HFFc6 (cell line): Measurements from ENCODE around the gene SLC8A2. TPM values are rescaled to one million over a fixed set of nuclear protein-coding genes. Genes with fewer than 3 reads are reported as not detected.

ENCODE experiments used
- DNase-seq: peaks from one replicate; pipeline ENCODE4 v3.0.0-alpha.2; 2018
- H3K27ac Mint-ChIP-seq: 2 replicates; pipeline ENCODE4 v1.8.0; 2020; ENCODE audit warnings: mild to moderate bottlenecking, mixed read lengths
- H3K27me3 Mint-ChIP-seq: 2 replicates; pipeline ENCODE4 v1.8.0; 2021; ENCODE audit warnings: mild to moderate bottlenecking, moderate library complexity, mixed read lengths; ENCODE audit not compliant: insufficient read depth
- H3K36me3 Mint-ChIP-seq: 2 replicates; pipeline ENCODE4 v1.8.0; 2021; ENCODE audit warnings: low read depth, mixed read lengths
- H3K4me1 Mint-ChIP-seq: 2 replicates; pipeline ENCODE4 v1.8.0; 2020; ENCODE audit warnings: low read depth, mixed read lengths
- H3K4me3 Mint-ChIP-seq: 2 replicates; pipeline ENCODE4 v1.8.0; 2020; ENCODE audit warnings: mild to moderate bottlenecking, moderate library complexity, mixed read lengths
- H3K9me3 Mint-ChIP-seq: 2 replicates; pipeline ENCODE4 v1.8.0; 2020; ENCODE audit warnings: mild to moderate bottlenecking, mixed read lengths
- total RNA-seq, 6 experiments: library from RNA; stranded (reverse); fragmentation: NEBNext Ultra II Directional; extraction: Animal tissue kit (Norgen Biotek cat#: 25700); gene quantifications; 2 replicates in 1 of 6; 3 replicates in 5 of 6; pipeline ENCODE4 v1.2.3, GENCODE V29; 2021
- TF ChIP-seq, protein P1 (sequence below): fragments of 200-600 bp; sonication (generic); IDR thresholded peaks from 2 replicates; pipeline ENCODE4 v1.5.0; 2021; ENCODE audit warnings: antibody characterized with exemption, mild to moderate bottlenecking

SLC8A2 gene
- total RNA-seq, 6 experiments from 2014 or later: not detected

DNA sequence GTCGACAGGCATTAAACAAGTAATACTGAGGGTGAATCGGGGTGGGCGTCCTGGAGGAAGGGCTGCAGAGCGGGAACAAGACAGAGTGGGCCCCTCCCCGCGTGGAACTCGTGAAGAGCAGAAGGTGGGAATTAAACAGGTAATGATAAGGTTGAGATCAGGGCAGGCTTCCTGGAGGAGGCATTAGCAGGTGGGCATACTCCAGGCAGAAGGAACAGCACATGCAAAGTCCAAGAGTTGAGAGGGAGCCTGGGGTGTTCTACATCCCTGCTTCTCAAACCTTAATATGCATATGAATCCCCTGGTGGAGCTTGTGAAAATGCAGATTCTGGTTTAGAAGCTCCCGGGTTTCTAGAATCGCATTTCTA lies 23.3 kb downstream of the SLC8A2 start:
- DNase-seq: no peak
- Mint-ChIP-seq H3K9me3 (no peaks in the 10 kb centered on the region; the same call in 1 of the 2 replicates), H3K27me3 (peaks cover 49% of the 10 kb centered on the region), H3K36me3 (no peaks in the 10 kb centered on the region; the same call in 1 of the 2 replicates), H3K4me3 (no peak overlapping the region), H3K4me1 (peaks cover 7% of the 10 kb centered on the region), H3K27ac (no peak overlapping the region)
- TF ChIP-seq, protein P1, sequence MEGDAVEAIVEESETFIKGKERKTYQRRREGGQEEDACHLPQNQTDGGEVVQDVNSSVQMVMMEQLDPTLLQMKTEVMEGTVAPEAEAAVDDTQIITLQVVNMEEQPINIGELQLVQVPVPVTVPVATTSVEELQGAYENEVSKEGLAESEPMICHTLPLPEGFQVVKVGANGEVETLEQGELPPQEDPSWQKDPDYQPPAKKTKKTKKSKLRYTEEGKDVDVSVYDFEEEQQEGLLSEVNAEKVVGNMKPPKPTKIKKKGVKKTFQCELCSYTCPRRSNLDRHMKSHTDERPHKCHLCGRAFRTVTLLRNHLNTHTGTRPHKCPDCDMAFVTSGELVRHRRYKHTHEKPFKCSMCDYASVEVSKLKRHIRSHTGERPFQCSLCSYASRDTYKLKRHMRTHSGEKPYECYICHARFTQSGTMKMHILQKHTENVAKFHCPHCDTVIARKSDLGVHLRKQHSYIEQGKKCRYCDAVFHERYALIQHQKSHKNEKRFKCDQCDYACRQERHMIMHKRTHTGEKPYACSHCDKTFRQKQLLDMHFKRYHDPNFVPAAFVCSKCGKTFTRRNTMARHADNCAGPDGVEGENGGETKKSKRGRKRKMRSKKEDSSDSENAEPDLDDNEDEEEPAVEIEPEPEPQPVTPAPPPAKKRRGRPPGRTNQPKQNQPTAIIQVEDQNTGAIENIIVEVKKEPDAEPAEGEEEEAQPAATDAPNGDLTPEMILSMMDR: no peak

DNA sequence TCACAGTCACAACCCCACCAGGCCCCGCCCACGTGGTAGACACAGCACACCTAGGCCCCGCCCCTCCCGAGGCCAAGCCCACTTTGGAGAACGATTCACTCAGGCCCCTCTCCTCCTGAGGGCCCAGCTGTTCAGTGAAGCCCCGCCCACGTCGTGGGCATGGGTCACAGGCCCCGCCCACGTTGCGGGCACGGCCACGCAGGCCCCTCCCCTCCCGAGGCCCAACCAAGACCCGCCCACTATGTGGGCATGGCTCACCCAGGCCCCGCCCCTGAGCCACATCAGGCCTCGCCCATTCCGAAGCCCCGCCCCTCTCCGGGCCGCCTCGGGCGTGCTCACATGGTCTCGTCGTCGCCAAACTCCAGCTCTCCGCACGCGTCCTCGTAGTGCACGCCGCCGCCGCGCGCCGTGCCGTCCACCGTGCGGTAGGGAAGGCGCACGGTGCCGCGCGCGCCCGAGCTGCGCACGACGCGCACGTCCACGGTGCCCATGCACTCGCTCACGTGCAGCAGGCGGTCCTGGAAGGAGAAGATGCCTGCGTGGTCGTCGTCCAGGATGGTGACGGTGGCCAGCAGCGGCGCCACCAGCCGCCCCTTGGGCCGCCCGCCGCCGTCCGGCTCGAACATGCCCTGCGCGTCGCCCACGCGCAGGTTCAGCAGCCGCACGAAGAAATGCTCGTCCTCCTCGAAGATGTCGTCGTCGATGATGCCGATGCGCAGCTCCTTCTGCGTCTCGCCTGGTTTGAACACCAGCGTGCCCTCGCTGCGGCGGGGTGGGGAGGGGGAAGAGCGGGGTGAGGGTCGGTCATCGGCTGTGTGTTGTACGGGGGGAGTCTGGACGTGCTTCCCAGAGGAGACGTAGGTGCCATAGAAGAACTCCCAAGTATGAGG lies 24.0 kb downstream of the SLC8A2 start:
- Mint-ChIP-seq H3K9me3 (no peaks in the 10 kb centered on the region; the same call in 1 of the 2 replicates), H3K27ac (no peak overlapping the region), H3K27me3 (peaks cover 54% of the 10 kb centered on the region), H3K36me3 (no peaks in the 10 kb centered on the region; the same call in 1 of the 2 replicates), H3K4me1 (peaks cover 7% of the 10 kb centered on the region), H3K4me3 (no peak overlapping the region)
- DNase-seq: no peak
- TF ChIP-seq, protein P1: no peak

GRCh38 chr19:47446534-47447469 lies 24.9 kb downstream of the SLC8A2 start:
- Mint-ChIP-seq H3K27ac (no peak overlapping the region), H3K4me3 (no peak overlapping the region), H3K4me1 (peaks cover 7% of the 10 kb centered on the region), H3K9me3 (no peaks in the 10 kb centered on the region; the same call in 1 of the 2 replicates), H3K36me3 (no peaks in the 10 kb centered on the region; the same call in 1 of the 2 replicates), H3K27me3 (peaks cover 59% of the 10 kb centered on the region)
- DNase-seq: no peak
- TF ChIP-seq, protein P1: no peak

DNA sequence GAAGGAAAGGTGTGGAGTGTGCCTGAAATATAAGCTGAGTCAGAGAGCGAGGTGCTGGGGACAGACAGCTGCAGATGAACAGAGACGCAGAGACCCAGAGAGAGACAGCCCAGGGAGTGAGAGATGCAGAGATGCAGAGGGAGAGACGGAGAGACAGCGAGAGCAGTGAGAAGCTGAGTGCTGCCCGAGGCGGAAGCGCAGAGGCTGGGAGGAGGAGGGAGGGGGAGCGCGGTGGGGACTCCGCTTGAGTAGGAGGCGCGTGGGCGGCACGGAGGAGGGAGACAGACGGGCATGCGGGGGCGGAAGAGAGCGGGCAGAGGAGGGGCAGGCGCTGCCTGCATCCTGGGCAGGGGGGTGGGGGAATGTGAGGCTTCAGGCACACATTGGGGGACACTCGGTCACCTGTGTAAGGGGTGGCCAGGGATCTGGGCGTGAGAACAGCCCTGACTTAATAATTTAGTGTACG lies 25.7 kb downstream of the SLC8A2 start:
- Mint-ChIP-seq H3K4me1 (peaks cover 7% of the 10 kb centered on the region), H3K27ac (no peak overlapping the region), H3K4me3 (no peak overlapping the region), H3K36me3 (no peaks in the 10 kb centered on the region; the same call in 1 of the 2 replicates), H3K9me3 (no peaks in the 10 kb centered on the region; the same call in 1 of the 2 replicates), H3K27me3 (peaks cover 62% of the 10 kb centered on the region)
- TF ChIP-seq, protein P1: no peak
- no peak for DNase-seq

- Mint-ChIP-seq H3K4me1 (peaks cover 7% of the 10 kb centered on the region), H3K27ac (no peak overlapping the region)
Measured at GRCh38 chr19:47445527-47445926, 26.2 kb downstream of the SLC8A2 start.

More at GRCh38 chr19:47445527-47445926, 26.2 kb downstream of the SLC8A2 start:
- no peaks in the 10 kb centered on the region; the same call in 1 of the 2 replicates for H3K9me3 Mint-ChIP-seq
- H3K4me3 Mint-ChIP-seq: no peak overlapping the region
- no peak for DNase-seq
- no peaks in the 10 kb centered on the region; the same call in 1 of the 2 replicates for H3K36me3 Mint-ChIP-seq
- H3K27me3 Mint-ChIP-seq: peaks cover 62% of the 10 kb centered on the region
- TF ChIP-seq, protein P1: no peak
